Vagina (tissue), 2 donors: Measurements from ENCODE around the gene SLAMF6. TPM values are rescaled to one million over a fixed set of nuclear protein-coding genes. Genes with fewer than 3 reads are reported as not detected.

Experiments used
- DNase-seq, 2 donors: peaks; one replicate each; pipeline ENCODE4 v3.0.0-alpha.2; 2017; ENCODE audit errors: extremely low spot score in 2 of 2
- H3K27ac ChIP-seq: fragments of 200-600 bp; sonication (generic); one replicate; pipeline ENCODE4 v1.5.1; 2019
- H3K27me3 ChIP-seq: fragments of 200-600 bp; sonication (generic); one replicate; pipeline ENCODE4 v1.5.1; 2019
- H3K36me3 ChIP-seq, 2 donors: fragments of 200-600 bp; sonication (generic); one replicate each; pipeline ENCODE4 v1.5.1; 2017 to 2019
- H3K4me1 ChIP-seq: fragments of 200-600 bp; sonication (generic); one replicate; pipeline ENCODE4 v1.5.1; 2019
- H3K4me3 ChIP-seq, 2 donors: fragments of 200-600 bp; sonication (generic); 1 replicate in 1 of 2; 2 replicates in 1 of 2; pipeline ENCODE4 v1.5.1; 2016 to 2019
- H3K9me3 ChIP-seq: fragments of 200-600 bp; sonication (generic); one replicate; pipeline ENCODE4 v1.5.1; 2019
- POLR2A ChIP-seq, 2 donors: fragments of 450-650 bp; IDR thresholded peaks; one replicate each; pipeline ENCODE4 v1.6.1; 2017; ENCODE audit warnings: antibody characterized with exemption in 2 of 2, mild to moderate bottlenecking in 2 of 2, moderate library complexity in 2 of 2
- POLR2AphosphoS5 ChIP-seq, 2 donors: sonication (generic); formaldehyde crosslinking; IDR thresholded peaks; one replicate each; pipeline ENCODE4 v1.9.0; 2017; ENCODE audit warnings: antibody characterized with exemption in 2 of 2, mild to moderate bottlenecking in 2 of 2, low read depth in 1 of 2; ENCODE audit not compliant: insufficient read depth in 1 of 2
- intact Hi-C: fragments of 100-400 bp; cut with DNase I; formaldehyde crosslinking; loops from one replicate; pipeline ENCODE4 v1.15.1; 2023
- total RNA-seq: library from RNA; depleted of rRNA; stranded (reverse); fragments of >200 nt; gene quantifications from one replicate; pipeline ENCODE4 v1.2.3, GENCODE V29; 2016
- TF ChIP-seq, protein P1 (sequence below), 3 experiments: fragments of 450-650 bp in 2 of 3; fragments of 200-600 bp in 1 of 3; sonication (generic) in 1 of 3; IDR thresholded peaks; one replicate each; pipeline ENCODE4 v1.5.1; 2017 to 2019; ENCODE audit warnings: antibody characterized with exemption in 3 of 3, mild to moderate bottlenecking in 2 of 3, moderate library complexity in 2 of 3

SLAMF6 gene
- total RNA-seq, 1 donor from 2014 or later, result 8.6 TPM

DNA sequence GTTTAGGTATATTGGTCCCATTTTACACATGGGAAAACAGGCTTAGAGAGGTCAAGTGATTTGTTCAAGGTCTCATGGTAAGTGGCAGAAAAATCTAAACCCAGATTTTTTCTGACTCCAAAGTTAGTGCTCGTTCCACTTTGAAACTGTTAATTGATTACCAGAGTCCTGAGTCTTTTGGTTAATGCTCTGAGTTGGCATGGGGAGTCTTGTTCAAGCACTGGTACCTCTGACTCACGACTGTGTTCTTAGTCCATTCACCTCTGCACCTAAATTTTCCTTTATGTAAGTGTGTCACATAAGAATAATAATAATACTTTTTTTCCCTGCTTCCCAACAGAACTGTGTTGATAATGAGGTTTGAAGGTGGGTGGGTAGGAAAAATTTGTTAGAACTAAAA lies 63.4 kb downstream of the SLAMF6 start:
- Histone ChIP-seq H3K36me3 (no peaks in the 10 kb centered on the region), H3K4me1 (no peaks in the 10 kb centered on the region), H3K9me3 (no peaks in the 10 kb centered on the region), H3K27ac (no peak overlapping the region), H3K4me3 (no peak overlapping the region), H3K27me3 (no peaks in the 10 kb centered on the region)
- TF ChIP-seq POLR2A (IDR thresholded peaks at IDR 0.05), result no peak
- TF ChIP-seq, protein P1, sequence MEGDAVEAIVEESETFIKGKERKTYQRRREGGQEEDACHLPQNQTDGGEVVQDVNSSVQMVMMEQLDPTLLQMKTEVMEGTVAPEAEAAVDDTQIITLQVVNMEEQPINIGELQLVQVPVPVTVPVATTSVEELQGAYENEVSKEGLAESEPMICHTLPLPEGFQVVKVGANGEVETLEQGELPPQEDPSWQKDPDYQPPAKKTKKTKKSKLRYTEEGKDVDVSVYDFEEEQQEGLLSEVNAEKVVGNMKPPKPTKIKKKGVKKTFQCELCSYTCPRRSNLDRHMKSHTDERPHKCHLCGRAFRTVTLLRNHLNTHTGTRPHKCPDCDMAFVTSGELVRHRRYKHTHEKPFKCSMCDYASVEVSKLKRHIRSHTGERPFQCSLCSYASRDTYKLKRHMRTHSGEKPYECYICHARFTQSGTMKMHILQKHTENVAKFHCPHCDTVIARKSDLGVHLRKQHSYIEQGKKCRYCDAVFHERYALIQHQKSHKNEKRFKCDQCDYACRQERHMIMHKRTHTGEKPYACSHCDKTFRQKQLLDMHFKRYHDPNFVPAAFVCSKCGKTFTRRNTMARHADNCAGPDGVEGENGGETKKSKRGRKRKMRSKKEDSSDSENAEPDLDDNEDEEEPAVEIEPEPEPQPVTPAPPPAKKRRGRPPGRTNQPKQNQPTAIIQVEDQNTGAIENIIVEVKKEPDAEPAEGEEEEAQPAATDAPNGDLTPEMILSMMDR (IDR thresholded peaks at IDR 0.05), result no peak
- no peak for TF ChIP-seq POLR2AphosphoS5 (IDR thresholded peaks at IDR 0.05; ENCODE audit: insufficient read depth in 1 of 2, low read depth in 1 of 2)
- intact Hi-C loops, result no loop called here
- no peak for DNase-seq

DNA sequence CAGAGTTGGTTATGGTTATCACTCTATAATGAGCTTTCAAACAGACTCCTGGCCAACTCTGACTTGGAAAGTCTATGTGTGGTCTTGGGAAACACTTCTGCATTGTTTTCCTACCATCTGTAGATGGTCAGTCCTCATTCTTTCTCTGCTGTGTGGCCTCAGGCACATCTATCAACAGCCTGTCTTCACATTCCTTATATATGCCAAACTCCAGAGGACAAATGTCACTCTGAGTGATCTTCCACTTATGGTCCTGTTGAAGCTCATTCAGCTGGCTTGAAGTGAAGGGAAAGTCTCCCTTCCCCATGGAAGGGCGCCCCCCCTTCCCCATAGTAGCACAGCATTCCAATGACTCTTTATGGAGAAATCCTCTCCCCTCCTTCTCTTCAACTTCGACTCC lies 64.0 kb downstream of the SLAMF6 start:
- Histone ChIP-seq H3K36me3 (no peaks in the 10 kb centered on the region), H3K27me3 (no peaks in the 10 kb centered on the region), H3K9me3 (no peaks in the 10 kb centered on the region), H3K4me3 (no peak overlapping the region), H3K27ac (no peak overlapping the region), H3K4me1 (no peaks in the 10 kb centered on the region)
- no peak for DNase-seq
- TF ChIP-seq POLR2A (IDR thresholded peaks at IDR 0.05) (no peak), POLR2AphosphoS5 (IDR thresholded peaks at IDR 0.05; ENCODE audit: insufficient read depth in 1 of 2, low read depth in 1 of 2) (no peak)
- TF ChIP-seq, protein P1 (IDR thresholded peaks at IDR 0.05), result no peak
- intact Hi-C loops, result no loop called here

GRCh38 chr1:160455153-160455517 lies 67.9 kb downstream of the SLAMF6 start:
- H3K36me3 ChIP-seq, result no peaks in the 10 kb centered on the region
- H3K4me1 ChIP-seq, result no peaks in the 10 kb centered on the region
- no peak for DNase-seq
- H3K27me3 ChIP-seq, result no peaks in the 10 kb centered on the region
- no peak overlapping the region for H3K27ac ChIP-seq
- no peaks in the 10 kb centered on the region for H3K9me3 ChIP-seq
- TF ChIP-seq POLR2A (IDR thresholded peaks at IDR 0.05) (no peak), POLR2AphosphoS5 (IDR thresholded peaks at IDR 0.05; ENCODE audit: insufficient read depth in 1 of 2, low read depth in 1 of 2) (no peak)
- TF ChIP-seq, protein P1 (IDR thresholded peaks at IDR 0.05), result no peak
- H3K4me3 ChIP-seq, result no peak overlapping the region
- intact Hi-C loops, result no loop called here

- Histone ChIP-seq H3K36me3 (no peaks in the 10 kb centered on the region), H3K9me3 (no peaks in the 10 kb centered on the region), H3K4me1 (no peaks in the 10 kb centered on the region), H3K27me3 (no peaks in the 10 kb centered on the region), H3K4me3 (no peak overlapping the region), H3K27ac (no peak overlapping the region)
- no peak for DNase-seq
- no peak for TF ChIP-seq POLR2AphosphoS5 (IDR thresholded peaks at IDR 0.05; ENCODE audit: insufficient read depth in 1 of 2, low read depth in 1 of 2)
- no peak for TF ChIP-seq POLR2A (IDR thresholded peaks at IDR 0.05)
- TF ChIP-seq, protein P1 (IDR thresholded peaks at IDR 0.05), result no peak
- intact Hi-C loops, result no loop called here
These were observed 68.5 kb downstream of the SLAMF6 start for GRCh38 chr1:160454371-160455152.

GRCh38 chr1:160453443-160453842 lies 69.6 kb downstream of the SLAMF6 start:
- H3K4me1 ChIP-seq, result no peaks in the 10 kb centered on the region
- H3K27ac ChIP-seq, result no peak overlapping the region
- DNase-seq, result no peak
- H3K9me3 ChIP-seq, result no peaks in the 10 kb centered on the region
- no peak overlapping the region for H3K4me3 ChIP-seq
- TF ChIP-seq, protein P1 (IDR thresholded peaks at IDR 0.05), result no peak
- no peak for TF ChIP-seq POLR2A (IDR thresholded peaks at IDR 0.05)
- H3K36me3 ChIP-seq, result no peaks in the 10 kb centered on the region
- intact Hi-C loops, result no loop called here
- no peaks in the 10 kb centered on the region for H3K27me3 ChIP-seq
